HepG2 (cell line): Measurements from ENCODE around the gene PGM5.
"Not testable (repeated sequence)": the region's sequence is repeated elsewhere in the genome, so short reads cannot be mapped to it uniquely, and the experiment has no call there.

Source experiments
- EZH2 ChIP-seq: conservative IDR thresholded peaks from 2 replicates; pipeline ENCODE4 v1.6.1; 2012; ENCODE audit warnings: mild to moderate bottlenecking, low read depth, low read length, moderate library complexity
- GABPA ChIP-seq, 2 experiments: IDR thresholded peaks; 2 replicates each; pipeline ENCODE4 v1.6.1; 2011 to 2016; ENCODE audit warnings: low read depth in 2 of 2, low read length in 1 of 2, missing biosample characterization in 1 of 2, missing genetic modification characterization in 1 of 2
- RNF2 ChIP-seq: fragments of 450-650 bp; conservative IDR thresholded peaks from 2 replicates; pipeline ENCODE4 v1.6.1; 2016; ENCODE audit warnings: low read depth
- SRF ChIP-seq: IDR thresholded peaks from 2 replicates; pipeline ENCODE4 v1.6.1; 2011; ENCODE audit warnings: mild to moderate bottlenecking, low read depth, low read length, moderate library complexity
- TSC22D2 ChIP-seq: sonication (generic); formaldehyde crosslinking; IDR thresholded peaks from 2 replicates; pipeline ENCODE4 v1.5.1; 2020; ENCODE audit warnings: missing genetic modification reagents, mild to moderate bottlenecking, borderline replicate concordance

DNA sequence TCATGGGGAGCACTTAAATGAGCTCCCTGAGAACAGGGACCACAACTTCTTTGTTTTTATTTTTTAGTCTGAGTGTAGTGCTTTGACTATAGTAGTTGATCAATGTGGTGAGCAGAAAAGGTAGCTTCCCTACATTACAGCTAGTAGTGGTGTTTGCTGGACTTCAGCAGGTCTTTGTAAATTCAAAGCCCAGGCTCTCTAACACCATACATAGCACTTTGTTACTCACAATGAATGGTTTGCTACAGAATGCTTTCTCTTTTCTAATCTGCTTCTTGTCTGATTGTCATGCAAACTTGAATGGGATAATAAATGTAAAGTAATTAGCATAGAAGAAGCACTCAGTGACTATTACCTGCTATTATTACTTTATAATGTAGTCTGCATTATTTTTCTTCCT is 55.5 kb downstream of the PGM5 start:
- TF ChIP-seq SRF; RNF2; TSC22D2 (CRISPR knock-in tag); GABPA (IDR thresholded peaks at IDR 0.05; ENCODE audit: low read depth, low read length); GABPA (CRISPR knock-in tag; IDR thresholded peaks at IDR 0.05; ENCODE audit: low read depth); EZH2: not testable (repeated sequence)
